ENCODE measurements around the gene TTC38.

DNA sequence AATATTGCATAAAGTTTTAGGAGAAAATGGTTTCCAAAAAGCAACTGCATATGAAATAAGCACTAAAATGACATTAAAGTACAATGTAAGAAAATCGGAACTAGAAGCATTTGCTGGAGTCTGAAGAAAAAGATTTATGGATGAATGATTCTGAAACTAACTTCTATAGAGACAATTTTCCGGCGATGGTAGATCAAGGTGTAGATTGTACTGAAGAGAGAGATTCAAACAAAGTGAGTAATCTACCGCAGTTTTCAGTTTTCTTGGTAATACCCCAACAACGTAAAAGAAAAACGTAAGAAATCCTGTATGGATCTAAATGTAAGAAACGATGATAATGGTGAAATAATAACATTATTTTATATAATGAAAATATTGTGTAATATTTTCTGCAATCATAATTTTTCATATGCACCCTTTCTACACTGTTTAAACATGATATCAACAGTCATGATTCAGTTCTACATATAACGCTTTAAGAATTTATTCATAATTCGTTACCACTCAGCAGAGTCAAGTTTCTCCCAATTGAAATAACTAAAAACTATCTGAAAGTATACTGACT is 15.9 kb upstream of the TTC38 start:
- TF ChIP-seq POLR2A (IDR thresholded peaks at IDR 0.05; ENCODE audit: low read length) (no peak), EP300 (IDR thresholded peaks at IDR 0.05) (no peak), BHLHE40 (IDR thresholded peaks at IDR 0.05; ENCODE audit: low read depth, low read length) (no peak), TP53 (CRISPR knock-in tag; IDR thresholded peaks at IDR 0.05) (no peak), RFX5 (IDR thresholded peaks at IDR 0.05) (no peak), RCOR1 (IDR thresholded peaks at IDR 0.05; ENCODE audit: low read depth, low read length) (no peak)
- TF ChIP-seq, protein P1, sequence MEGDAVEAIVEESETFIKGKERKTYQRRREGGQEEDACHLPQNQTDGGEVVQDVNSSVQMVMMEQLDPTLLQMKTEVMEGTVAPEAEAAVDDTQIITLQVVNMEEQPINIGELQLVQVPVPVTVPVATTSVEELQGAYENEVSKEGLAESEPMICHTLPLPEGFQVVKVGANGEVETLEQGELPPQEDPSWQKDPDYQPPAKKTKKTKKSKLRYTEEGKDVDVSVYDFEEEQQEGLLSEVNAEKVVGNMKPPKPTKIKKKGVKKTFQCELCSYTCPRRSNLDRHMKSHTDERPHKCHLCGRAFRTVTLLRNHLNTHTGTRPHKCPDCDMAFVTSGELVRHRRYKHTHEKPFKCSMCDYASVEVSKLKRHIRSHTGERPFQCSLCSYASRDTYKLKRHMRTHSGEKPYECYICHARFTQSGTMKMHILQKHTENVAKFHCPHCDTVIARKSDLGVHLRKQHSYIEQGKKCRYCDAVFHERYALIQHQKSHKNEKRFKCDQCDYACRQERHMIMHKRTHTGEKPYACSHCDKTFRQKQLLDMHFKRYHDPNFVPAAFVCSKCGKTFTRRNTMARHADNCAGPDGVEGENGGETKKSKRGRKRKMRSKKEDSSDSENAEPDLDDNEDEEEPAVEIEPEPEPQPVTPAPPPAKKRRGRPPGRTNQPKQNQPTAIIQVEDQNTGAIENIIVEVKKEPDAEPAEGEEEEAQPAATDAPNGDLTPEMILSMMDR (IDR thresholded peaks at IDR 0.05) = no peak
